Endothelial cell of coronary artery (primary cell): Measurements from ENCODE around the gene FAM163A. TPM values are rescaled to one million over a fixed set of nuclear protein-coding genes. Genes with fewer than 3 reads are reported as not detected.

Source experiments
- total RNA-seq: library from RNA; depleted of rRNA; stranded (reverse); fragments of >200 nt; gene quantifications from 2 replicates; pipeline ENCODE4 v1.2.3, GENCODE V29; 2014

FAM163A gene
- 0.09 TPM in 2 replicates for total RNA-seq

GRCh38 chr1:179742717-179743678 is at the start of gene FAM163A:
TSS of gene FAM163A (plus strand) at chr1:179743291. CDS start at chr1:179813098, 69,807 bp downstream.

Other genes starting within 250 kb of the FAM163A start
- not detected in 2 replicates for gene NPHS2, start 167.3 kb upstream of the FAM163A start, total RNA-seq
- gene TDRD5, start 151.5 kb upstream of the FAM163A start, total RNA-seq, result not detected in 2 replicates
- 61.6 and 80.0 TPM in 2 replicates for gene TOR1AIP2, start 134.5 kb downstream of the FAM163A start, total RNA-seq
- gene TOR1AIP1, start 139.0 kb downstream of the FAM163A start, total RNA-seq, result 22.0 and 25.6 TPM in 2 replicates
- 35.6 and 47.0 TPM in 2 replicates for gene CEP350, start 211.5 kb downstream of the FAM163A start, total RNA-seq